ENCODE measurements around the gene USP11.

DNA sequence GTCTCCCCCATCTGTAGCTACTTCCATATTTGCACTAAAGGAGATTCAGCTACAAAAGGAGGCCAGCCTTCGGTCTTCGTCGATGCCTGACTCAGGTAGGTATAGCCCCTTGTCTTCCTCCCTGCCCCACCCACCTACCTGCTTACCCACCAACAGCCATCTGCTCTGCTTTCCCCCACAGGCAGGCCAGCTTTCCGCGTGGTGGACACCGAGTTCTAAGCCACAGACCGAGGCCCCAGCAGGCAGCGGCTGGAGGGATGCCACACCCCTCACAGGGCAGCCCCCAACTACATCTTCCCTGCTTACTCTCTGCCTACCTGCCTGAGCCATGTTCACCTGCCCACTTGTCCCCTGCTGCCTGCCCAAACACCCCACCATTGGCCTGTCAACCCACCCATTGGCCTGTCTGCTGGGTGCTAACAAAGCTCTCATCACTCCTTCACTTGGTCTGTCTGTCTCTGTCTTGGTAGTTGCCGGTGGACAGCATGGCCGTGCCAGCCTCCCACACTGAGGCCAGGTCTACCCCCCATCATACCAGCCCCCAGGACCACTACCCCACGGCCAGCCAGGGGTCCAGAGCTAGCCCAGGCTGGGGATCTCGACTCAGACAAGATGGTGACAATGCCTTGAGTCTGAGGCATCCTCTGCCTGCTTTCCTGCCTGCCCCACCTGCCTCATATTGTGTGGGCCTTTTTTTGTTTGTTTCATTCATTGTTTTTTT, 4.1 kb upstream of the USP11 start:
- TF ChIP-seq CTCF (IDR thresholded peaks at IDR 0.05) (no peak), POLR2A (IDR thresholded peaks at IDR 0.05) (no peak), POLR2AphosphoS5 (IDR thresholded peaks at IDR 0.05) (no peak)

All from upper lobe of left lung (tissue), 4 donors.